RWPE1 (cell line): ENCODE data around the gene NUP210.

ENCODE experiments used
- CTCF ChIA-PET: fragments of 350-600 bp; sonication (Branson Sonifier 250); formaldehyde crosslinking; extraction: SDS; loops from one replicate; lab custom pipeline; 2021; lab: Yijun Ruan, JAX
- POLR2A ChIA-PET: fragments of 400-600 bp; formaldehyde crosslinking; extraction: SDS; loops from one replicate; lab custom pipeline; 2020; ENCODE audit warnings: antibody characterized with exemption; ENCODE audit not compliant: low non-redundant PET; lab: Yijun Ruan, JAX
- DNase-seq: peaks from one replicate; pipeline ENCODE4 v3.0.0; 2012; ENCODE audit warnings: low spot score
- H3K27ac ChIP-seq: fragments of 450-650 bp; 2 replicates; pipeline ENCODE4 v1.5.1; 2017
- TF ChIP-seq, protein P1 (sequence below): fragments of 450-650 bp; conservative IDR thresholded peaks from 2 replicates; pipeline ENCODE4 v1.5.1; 2017; ENCODE audit warnings: low read depth, mild to moderate bottlenecking

The NUP210 gene

DNA sequence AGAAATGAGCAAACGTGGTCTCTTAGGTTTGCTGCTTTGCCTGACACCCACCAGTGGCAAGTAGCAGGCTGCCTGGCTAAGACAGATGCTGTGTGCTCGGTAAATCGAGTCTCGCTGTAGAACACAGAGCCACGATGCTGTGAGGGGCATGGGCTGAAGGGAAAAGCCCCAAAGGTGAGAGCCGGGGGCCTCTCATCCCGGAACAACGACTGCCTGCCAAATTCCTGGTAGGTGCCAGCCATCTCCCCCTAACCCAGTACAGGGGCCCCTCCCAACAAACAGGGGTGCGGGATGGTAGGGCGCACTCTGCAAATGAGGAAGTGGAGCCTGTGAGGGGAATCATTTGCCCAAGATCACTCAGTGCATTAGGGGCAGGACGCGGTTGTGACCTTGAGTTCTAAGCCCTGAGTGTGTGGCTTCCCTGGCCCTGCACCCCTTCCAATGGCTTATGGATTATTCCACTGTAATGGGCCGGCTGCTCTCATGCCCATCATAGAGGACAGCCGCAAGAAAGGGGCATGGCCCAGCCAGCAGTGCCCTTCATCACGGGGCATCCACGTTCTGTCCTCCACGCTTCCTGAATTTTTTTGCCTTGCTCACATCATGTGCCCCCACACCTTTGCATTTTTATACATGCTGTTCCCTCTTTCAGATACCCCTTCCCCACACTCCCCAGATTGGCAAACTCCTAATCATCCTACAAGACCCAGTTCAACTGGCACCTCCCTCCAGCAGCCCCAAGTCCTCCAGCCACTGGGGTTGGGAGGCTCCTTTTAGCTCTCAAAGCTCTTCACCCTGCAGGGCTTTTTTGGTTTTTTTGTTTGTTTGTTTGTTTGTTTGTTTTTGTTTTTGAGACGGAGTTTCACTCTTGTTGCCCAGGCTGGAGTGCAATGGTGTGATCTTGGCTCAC lies 125.4 kb downstream of the NUP210 start:
- ChIA-PET POLR2A (no interaction called here), CTCF (no interaction called here)
- no peak for DNase-seq
- H3K27ac ChIP-seq: no peak overlapping the region
- TF ChIP-seq, protein P1, sequence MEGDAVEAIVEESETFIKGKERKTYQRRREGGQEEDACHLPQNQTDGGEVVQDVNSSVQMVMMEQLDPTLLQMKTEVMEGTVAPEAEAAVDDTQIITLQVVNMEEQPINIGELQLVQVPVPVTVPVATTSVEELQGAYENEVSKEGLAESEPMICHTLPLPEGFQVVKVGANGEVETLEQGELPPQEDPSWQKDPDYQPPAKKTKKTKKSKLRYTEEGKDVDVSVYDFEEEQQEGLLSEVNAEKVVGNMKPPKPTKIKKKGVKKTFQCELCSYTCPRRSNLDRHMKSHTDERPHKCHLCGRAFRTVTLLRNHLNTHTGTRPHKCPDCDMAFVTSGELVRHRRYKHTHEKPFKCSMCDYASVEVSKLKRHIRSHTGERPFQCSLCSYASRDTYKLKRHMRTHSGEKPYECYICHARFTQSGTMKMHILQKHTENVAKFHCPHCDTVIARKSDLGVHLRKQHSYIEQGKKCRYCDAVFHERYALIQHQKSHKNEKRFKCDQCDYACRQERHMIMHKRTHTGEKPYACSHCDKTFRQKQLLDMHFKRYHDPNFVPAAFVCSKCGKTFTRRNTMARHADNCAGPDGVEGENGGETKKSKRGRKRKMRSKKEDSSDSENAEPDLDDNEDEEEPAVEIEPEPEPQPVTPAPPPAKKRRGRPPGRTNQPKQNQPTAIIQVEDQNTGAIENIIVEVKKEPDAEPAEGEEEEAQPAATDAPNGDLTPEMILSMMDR: no peak

DNA sequence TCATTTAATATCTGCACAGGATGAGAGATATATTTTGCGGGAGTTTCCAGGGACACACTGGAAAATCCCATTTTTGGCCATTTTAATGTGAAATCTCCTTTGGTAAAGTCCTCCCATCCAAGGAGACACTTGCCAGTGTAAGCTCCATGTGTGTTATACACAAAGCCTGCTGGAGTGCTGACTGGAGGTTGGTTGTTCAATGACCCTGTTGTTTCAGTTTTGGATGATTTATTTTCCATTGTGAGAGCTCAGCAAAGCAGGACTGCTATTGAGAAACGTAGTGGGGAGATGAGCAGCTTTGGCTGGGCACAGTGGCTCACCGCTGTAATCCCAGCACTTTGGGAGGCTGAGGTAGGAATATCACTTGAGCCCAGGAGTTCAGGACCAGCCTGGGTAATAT lies 127.7 kb downstream of the NUP210 start:
- no peak overlapping the region for H3K27ac ChIP-seq
- TF ChIP-seq, protein P1: no peak
- ChIA-PET POLR2A (no interaction called here), CTCF (no interaction called here)
- DNase-seq: no peak

DNA sequence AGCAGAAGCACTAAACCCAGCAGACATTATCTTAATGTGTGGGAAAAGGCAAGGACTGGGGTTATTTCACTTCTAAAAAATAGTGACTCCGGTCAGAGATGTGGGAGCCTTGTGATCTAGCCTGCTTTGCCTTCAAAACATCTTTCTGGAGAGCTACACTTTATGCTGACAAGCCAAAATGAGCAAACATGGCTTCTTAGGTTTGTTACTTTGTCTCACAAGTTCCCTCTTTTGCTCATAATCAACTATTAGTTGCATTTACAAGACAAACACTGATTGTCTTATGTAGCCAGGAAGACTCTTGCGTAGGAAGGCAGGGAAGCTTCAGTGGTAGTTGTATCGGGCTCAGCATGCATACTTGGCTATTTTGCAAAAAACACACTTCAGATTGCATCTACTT lies 129.2 kb downstream of the NUP210 start:
- TF ChIP-seq, protein P1: no peak
- POLR2A ChIA-PET: no interaction called here
- CTCF ChIA-PET: no interaction called here
- no peak overlapping the region for H3K27ac ChIP-seq
- DNase-seq: no peak

DNA sequence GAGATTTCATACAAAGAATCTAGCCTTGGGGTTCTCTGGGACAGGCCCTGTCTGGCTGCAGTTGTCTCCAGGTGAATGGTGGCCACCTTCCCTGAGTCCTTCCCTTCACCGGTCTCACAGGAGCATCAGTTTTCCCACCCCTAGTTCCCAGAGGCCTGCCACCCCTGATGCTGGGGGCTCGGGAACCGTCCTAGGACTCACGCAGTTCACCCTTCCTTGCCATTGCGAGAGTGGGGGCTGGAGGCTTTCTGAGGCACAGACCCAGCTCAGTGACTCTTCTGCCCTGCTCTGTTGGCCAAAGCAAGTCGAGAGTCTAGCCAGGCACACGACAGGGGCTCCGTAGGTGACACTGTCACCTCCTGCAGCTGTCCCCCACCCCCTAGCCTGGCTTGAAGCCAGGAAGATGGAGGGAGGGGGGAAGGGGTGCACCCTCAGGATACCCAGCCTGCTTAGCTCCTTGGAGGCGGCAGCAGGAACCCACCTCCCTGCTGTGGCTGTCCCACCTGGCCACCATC lies 130.3 kb downstream of the NUP210 start:
- H3K27ac ChIP-seq: no peak overlapping the region
- TF ChIP-seq, protein P1: no peak
- CTCF ChIA-PET: interaction anchor here (0.6 kb wide), 1 partner anchor 384 kb away, joined by 3 read pairs; no protein-coding TSS in a partner anchor
- POLR2A ChIA-PET: no interaction called here
- DNase-seq: no peak

DNA sequence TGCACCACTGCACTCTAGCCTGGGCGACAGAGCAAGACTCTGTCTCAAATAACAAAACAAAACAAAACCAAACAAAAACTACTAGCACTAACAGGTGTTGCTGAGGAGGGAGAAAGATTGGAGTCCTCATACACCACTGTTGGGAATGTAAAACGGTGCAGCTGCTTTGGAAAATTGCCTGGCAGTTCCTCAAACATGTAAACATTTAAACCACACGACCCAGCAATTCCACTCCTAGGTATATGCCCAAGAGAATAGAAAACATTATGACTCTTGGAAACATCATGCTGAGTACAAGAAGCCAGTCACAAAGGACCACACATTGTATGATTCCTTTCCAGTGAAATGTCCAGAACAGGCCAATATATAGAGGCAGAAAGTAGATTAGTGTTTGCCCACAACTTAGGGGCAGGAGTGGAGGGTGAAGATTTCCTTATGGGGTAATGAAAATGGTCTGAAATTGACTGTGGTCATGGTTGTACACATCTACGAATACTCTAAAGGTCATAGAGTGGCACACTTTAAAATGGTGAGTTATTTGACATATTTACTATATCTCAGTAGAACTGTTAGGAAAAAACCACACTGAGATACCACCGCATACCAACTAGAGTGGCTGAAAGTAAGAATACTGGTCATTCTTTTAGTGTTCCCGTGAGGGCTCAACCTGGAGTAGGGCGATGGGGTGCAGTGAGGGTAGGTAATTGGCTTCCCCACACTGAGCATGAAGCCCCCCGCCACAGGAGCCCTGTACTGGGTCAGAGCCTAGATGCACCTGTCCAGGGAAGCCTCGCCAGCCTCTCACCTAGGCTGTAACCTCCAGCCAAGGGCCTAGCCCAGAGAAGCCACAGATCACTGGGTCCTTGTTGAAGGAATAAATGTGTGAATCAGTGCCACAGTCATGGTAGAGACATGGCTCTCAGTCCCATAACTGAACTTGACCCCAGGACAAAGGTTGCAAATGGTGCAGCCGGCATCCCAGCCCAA lies 131.1 kb downstream of the NUP210 start:
- CTCF ChIA-PET: no interaction called here
- no peak overlapping the region for H3K27ac ChIP-seq
- TF ChIP-seq, protein P1: no peak
- POLR2A ChIA-PET: no interaction called here
- no peak for DNase-seq

DNA sequence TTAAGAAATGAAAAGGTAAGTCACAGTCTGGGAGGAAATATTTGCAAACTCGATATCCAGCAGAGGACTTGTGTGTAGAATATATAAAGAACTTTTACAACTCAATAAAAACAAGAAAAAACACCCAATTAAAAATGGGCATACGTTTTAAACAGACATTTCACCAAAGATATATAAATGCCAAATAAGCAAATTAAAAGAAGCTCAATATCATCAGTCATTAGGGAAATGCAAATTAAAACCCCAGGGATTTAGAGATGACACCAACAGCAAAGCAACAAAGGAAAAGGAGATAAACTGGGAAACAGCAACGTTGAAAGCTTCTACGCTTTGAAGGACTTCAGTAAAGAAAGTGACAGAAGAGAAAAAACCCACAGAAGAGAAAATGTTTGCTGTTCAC lies 132.3 kb downstream of the NUP210 start:
- no peak for DNase-seq
- no peak overlapping the region for H3K27ac ChIP-seq
- TF ChIP-seq, protein P1: no peak
- POLR2A ChIA-PET: no interaction called here
- CTCF ChIA-PET: no interaction called here
